DMS114 treated with DMSO at 0.1 percent for 48 hours (cell line): ENCODE results near the gene TMEM130.

Experiments used
- DNase-seq: peaks from one replicate; lab custom pipeline; 2025; ENCODE audit not compliant: unreplicated experiment; lab: John Stamatoyannopoulos, UW

The TMEM130 gene

GRCh38 chr7:98810153-98810802 lies 59.5 kb downstream of the TMEM130 start:
- no peak for DNase-seq

- no peak for DNase-seq
Observed at GRCh38 chr7:98808751-98809460, 60.9 kb downstream of the TMEM130 start.

DNA sequence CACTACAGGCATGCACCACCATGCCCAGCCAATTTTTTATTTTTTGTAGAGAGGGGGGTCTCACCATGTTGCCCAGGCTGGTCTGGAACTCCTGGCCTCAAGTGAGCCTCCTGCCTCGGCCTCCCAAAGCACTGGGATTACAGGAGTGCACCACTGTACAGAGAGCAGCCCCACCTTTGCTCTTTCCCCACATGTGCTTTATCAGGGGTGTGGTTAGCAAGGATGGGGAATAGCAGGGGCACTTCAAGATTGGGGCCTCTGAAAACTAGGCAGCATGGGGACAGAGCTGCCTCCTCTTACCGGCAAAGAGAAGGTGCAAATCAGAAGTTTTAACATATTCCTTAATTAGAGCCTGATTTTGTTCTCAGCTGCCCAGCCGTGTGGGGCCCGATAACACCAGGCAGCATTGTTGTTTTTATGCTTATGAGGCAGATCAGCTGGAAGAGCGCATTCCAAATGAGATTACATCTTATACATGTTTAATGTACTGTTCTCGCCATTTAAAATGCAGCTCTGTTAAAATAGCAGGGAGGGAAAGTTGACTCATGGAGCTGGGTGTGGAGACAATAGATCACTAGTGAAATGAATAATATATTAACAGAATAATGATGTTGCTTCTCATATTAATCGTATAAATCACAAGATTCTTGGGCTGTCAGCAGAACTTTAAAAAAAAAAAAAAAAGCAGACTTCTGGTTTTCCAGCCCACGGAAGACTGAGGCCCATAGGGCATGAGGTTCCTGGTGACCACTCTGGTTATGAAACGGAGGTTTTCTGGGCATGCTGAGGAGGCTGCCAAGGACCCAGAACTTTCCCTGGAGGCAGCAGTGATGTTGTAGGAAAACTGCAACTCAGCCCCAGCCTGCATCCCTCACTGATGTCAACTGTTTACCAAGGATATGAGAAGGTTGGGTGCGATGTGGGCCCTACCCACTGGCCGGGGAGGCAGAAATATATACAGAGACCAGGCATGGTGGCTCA lies 62.5 kb downstream of the TMEM130 start:
- DNase-seq = no peak

GRCh38 chr7:98805956-98806838 lies 63.6 kb downstream of the TMEM130 start:
- DNase-seq = no peak

DNA sequence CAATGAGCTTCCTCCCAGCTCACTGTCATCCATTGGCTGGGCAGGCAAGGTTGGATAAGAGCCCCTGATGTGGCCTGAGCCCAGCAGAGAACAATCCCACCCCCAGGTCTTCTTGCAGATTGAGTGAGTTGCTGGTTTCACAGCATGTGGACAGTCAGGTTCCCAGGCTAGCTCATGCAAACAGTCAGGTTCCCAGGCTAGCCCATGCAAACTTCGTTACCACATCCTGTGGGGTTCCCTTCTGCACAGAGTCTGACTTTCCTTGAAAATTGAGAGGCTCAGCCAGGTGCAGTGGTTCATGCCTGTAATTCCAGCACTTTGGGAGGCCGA lies 67.1 kb downstream of the TMEM130 start:
- DNase-seq = no peak

- no peak for DNase-seq
Observed at GRCh38 chr7:98802088-98802780, 67.6 kb downstream of the TMEM130 start.

GRCh38 chr7:98800996-98801395 lies 68.8 kb downstream of the TMEM130 start:
- DNase-seq = no peak

DNA sequence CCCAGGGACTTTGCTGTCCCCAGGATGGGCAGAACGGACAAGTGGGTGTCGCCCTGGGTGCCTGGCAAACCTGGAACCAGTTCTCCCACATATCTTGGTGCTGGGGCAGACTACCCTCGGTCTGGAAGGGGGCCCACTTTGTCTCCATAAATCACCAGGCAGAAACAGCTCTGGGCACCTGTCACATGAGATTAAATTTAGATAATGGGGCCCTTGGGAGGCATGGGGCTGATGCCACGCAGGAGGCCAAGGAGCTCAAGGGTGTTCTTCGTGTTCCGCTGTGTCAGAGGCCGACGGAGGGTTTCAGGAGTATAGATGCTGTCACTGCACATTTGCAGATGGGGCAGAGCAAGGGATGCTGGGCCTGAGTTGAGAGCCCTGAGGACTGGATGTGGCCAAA lies 72.7 kb downstream of the TMEM130 start:
- no peak for DNase-seq
